ENCODE results near the gene RBM7. TPM values are rescaled to one million over a fixed set of nuclear protein-coding genes. Genes with fewer than 3 reads are reported as not detected.

Gene RBM7
- polyA plus RNA-seq, 1 donor from 2014 or later, result 36.2 TPM

DNA sequence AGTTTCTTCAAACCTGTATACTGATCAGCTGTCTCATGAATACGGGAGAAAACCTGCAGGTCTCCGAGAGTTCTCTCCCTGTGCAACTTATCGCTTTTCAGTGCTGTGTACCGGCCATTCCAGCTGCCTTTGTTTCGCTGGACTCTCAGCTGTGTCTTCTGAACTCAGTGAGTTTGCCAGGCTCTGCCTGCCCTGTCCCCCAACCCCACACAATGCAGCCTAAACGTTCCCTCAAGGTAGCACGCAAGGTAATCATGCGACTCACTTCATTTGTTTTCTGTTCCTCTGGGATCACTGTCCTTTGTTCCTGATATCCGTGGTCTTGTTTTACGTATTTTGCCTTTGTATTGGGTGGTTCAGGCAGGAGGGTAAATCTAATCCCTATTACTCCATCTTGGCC is 13.5 kb downstream of the RBM7 start:
- Histone ChIP-seq H2AFZ (ENCODE audit: low read depth, low read length) (no peak overlapping the region), H3K27me3 (ENCODE audit: insufficient read depth, low read depth, low read length) (no peaks in the 10 kb centered on the region), H3K4me2 (ENCODE audit: low read length) (no peak overlapping the region), H3K27ac (ENCODE audit: low read length) (no peak overlapping the region), H3K9ac (ENCODE audit: low read length) (no peak overlapping the region), H4K20me1 (ENCODE audit: insufficient read depth) (no peaks in the 10 kb centered on the region), H3F3A (ENCODE audit: insufficient read depth, low read length, poor library complexity, severe bottlenecking) (no peaks in the 10 kb centered on the region), H3K9me2 (ENCODE audit: insufficient read depth, low read length) (no peaks in the 10 kb centered on the region), H3K36me3 (ENCODE audit: insufficient read depth, low read length) (peaks cover 4% of the 10 kb centered on the region), H3K4me3 (ENCODE audit: low read length) (no peak overlapping the region), H3K79me2 (replicated peaks; ENCODE audit: insufficient read depth, low read length) (no peaks in the 10 kb centered on the region), H3K9me3 (ENCODE audit: low read length) (no peaks in the 10 kb centered on the region)
- no peak for TF ChIP-seq SMC3 (conservative IDR thresholded peaks at IDR 0.05; ENCODE audit: poor library complexity)
- TF ChIP-seq CTCF (IDR thresholded peaks at IDR 0.05; ENCODE audit: poor library complexity, severe bottlenecking), result no peak
- TF ChIP-seq, protein P1, sequence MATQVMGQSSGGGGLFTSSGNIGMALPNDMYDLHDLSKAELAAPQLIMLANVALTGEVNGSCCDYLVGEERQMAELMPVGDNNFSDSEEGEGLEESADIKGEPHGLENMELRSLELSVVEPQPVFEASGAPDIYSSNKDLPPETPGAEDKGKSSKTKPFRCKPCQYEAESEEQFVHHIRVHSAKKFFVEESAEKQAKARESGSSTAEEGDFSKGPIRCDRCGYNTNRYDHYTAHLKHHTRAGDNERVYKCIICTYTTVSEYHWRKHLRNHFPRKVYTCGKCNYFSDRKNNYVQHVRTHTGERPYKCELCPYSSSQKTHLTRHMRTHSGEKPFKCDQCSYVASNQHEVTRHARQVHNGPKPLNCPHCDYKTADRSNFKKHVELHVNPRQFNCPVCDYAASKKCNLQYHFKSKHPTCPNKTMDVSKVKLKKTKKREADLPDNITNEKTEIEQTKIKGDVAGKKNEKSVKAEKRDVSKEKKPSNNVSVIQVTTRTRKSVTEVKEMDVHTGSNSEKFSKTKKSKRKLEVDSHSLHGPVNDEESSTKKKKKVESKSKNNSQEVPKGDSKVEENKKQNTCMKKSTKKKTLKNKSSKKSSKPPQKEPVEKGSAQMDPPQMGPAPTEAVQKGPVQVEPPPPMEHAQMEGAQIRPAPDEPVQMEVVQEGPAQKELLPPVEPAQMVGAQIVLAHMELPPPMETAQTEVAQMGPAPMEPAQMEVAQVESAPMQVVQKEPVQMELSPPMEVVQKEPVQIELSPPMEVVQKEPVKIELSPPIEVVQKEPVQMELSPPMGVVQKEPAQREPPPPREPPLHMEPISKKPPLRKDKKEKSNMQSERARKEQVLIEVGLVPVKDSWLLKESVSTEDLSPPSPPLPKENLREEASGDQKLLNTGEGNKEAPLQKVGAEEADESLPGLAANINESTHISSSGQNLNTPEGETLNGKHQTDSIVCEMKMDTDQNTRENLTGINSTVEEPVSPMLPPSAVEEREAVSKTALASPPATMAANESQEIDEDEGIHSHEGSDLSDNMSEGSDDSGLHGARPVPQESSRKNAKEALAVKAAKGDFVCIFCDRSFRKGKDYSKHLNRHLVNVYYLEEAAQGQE (IDR thresholded peaks at IDR 0.05; ENCODE audit: borderline replicate concordance), result no peak
- TF ChIP-seq EP300 (conservative IDR thresholded peaks at IDR 0.05; ENCODE audit: poor library complexity, severe bottlenecking), result no peak
- TF ChIP-seq EZH2 (IDR thresholded peaks at IDR 0.05; ENCODE audit: borderline replicate concordance, insufficient read depth, low read length, poor library complexity, severe bottlenecking), result no peak
- no peak for TF ChIP-seq POLR2AphosphoS5 (IDR thresholded peaks at IDR 0.05)
- TF ChIP-seq MXI1 (conservative IDR thresholded peaks at IDR 0.05; ENCODE audit: poor library complexity, severe bottlenecking), result no peak
- no peak for TF ChIP-seq TAF1 (IDR thresholded peaks at IDR 0.05; ENCODE audit: low read depth)
- TF ChIP-seq RAD21 (conservative IDR thresholded peaks at IDR 0.05), result no peak

DNA sequence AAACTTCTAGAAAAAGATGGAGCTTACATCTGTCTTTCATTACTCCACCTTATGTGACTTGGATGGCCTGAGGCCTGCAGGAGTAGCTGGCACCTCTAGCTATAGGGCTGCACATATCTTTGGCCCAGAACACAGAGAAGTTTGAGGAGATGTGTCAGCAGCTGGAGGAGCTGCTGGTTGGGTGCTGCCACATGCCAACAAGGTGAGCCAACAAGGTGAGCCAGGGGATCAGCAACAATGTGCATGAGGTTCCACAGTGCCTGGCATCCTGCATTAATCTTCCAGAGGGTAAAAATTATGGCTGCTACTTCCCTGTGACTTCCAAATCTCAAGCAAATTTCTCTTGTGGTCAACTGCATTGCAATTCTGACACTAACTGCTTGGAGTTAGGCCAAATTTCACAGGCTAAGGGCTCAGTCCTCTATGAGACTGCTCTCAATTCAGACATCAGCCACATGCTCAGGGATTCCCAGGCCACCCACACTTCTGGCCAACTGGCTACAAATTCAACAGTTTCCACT is 16.0 kb downstream of the RBM7 start:
- no peak overlapping the region for H3K9ac ChIP-seq (ENCODE audit: low read length)
- peaks cover 4% of the 10 kb centered on the region for H3K36me3 ChIP-seq (ENCODE audit: insufficient read depth, low read length)
- no peaks in the 10 kb centered on the region for H3K9me3 ChIP-seq (ENCODE audit: low read length)
- no peaks in the 10 kb centered on the region for H3K27me3 ChIP-seq (ENCODE audit: insufficient read depth, low read depth, low read length)
- H4K20me1 ChIP-seq (ENCODE audit: insufficient read depth), result no peaks in the 10 kb centered on the region
- H3K4me3 ChIP-seq (ENCODE audit: low read length), result no peak overlapping the region
- no peaks in the 10 kb centered on the region for H3K9me2 ChIP-seq (ENCODE audit: insufficient read depth, low read length)
- H3K27ac ChIP-seq (ENCODE audit: low read length), result no peak overlapping the region
- TF ChIP-seq POLR2AphosphoS5 (IDR thresholded peaks at IDR 0.05) (no peak), CTCF (IDR thresholded peaks at IDR 0.05; ENCODE audit: poor library complexity, severe bottlenecking) (no peak), EP300 (conservative IDR thresholded peaks at IDR 0.05; ENCODE audit: poor library complexity, severe bottlenecking) (no peak), MXI1 (conservative IDR thresholded peaks at IDR 0.05; ENCODE audit: poor library complexity, severe bottlenecking) (no peak), SMC3 (conservative IDR thresholded peaks at IDR 0.05; ENCODE audit: poor library complexity) (no peak), TAF1 (IDR thresholded peaks at IDR 0.05; ENCODE audit: low read depth) (no peak), EZH2 (IDR thresholded peaks at IDR 0.05; ENCODE audit: borderline replicate concordance, insufficient read depth, low read length, poor library complexity, severe bottlenecking) (no peak), RAD21 (conservative IDR thresholded peaks at IDR 0.05) (no peak)
- TF ChIP-seq, protein P1 (IDR thresholded peaks at IDR 0.05; ENCODE audit: borderline replicate concordance), result no peak
- H3K4me2 ChIP-seq (ENCODE audit: low read length), result no peak overlapping the region
- H3F3A ChIP-seq (ENCODE audit: insufficient read depth, low read length, poor library complexity, severe bottlenecking), result no peaks in the 10 kb centered on the region
- H3K79me2 ChIP-seq (replicated peaks; ENCODE audit: insufficient read depth, low read length), result no peaks in the 10 kb centered on the region
- H2AFZ ChIP-seq (ENCODE audit: low read depth, low read length), result no peak overlapping the region

All from neural cell (in vitro differentiated cells).